IPS-15b (cell line): Measurements from ENCODE around the gene ANXA3.

Source experiments
- H3K27me3 ChIP-seq: one replicate; pipeline ENCODE4 v1.6.1; 2013; ENCODE audit warnings: low read length; ENCODE audit not compliant: control insufficient read depth, insufficient read depth
- H3K36me3 ChIP-seq: one replicate; pipeline ENCODE4 v1.6.1; 2013; ENCODE audit warnings: low read length; ENCODE audit not compliant: control insufficient read depth, insufficient read depth
- H3K4me1 ChIP-seq: one replicate; pipeline ENCODE4 v1.6.1; 2013; ENCODE audit warnings: mild to moderate bottlenecking, low read length; ENCODE audit not compliant: control insufficient read depth, insufficient read depth
- H3K4me3 ChIP-seq: one replicate; pipeline ENCODE4 v1.5.1; 2013; ENCODE audit warnings: low read depth, low read length
- H3K9ac ChIP-seq: one replicate; pipeline ENCODE4 v1.6.1; 2013; ENCODE audit warnings: low read depth, mild to moderate bottlenecking, low read length
- H3K9me3 ChIP-seq: one replicate; pipeline ENCODE4 v1.6.1; 2013; ENCODE audit warnings: mild to moderate bottlenecking, low read length; ENCODE audit not compliant: control insufficient read depth, insufficient read depth

The ANXA3 gene

GRCh38 chr4:78642934-78643333 is 91.4 kb downstream of the ANXA3 start:
- Histone ChIP-seq H3K27me3 (no peaks in the 10 kb centered on the region), H3K9me3 (no peaks in the 10 kb centered on the region), H3K36me3 (no peaks in the 10 kb centered on the region), H3K4me1 (no peaks in the 10 kb centered on the region), H3K4me3 (no peak overlapping the region), H3K9ac (no peak overlapping the region)

GRCh38 chr4:78644063-78644691 is 92.6 kb downstream of the ANXA3 start:
- Histone ChIP-seq H3K4me1 (no peaks in the 10 kb centered on the region), H3K36me3 (no peaks in the 10 kb centered on the region), H3K9me3 (no peaks in the 10 kb centered on the region), H3K9ac (no peak overlapping the region), H3K27me3 (no peaks in the 10 kb centered on the region), H3K4me3 (no peak overlapping the region)

GRCh38 chr4:78644744-78645330 is 93.3 kb downstream of the ANXA3 start:
- H3K27me3 ChIP-seq: no peaks in the 10 kb centered on the region
- H3K4me1 ChIP-seq: no peaks in the 10 kb centered on the region
- no peaks in the 10 kb centered on the region for H3K9me3 ChIP-seq
- no peaks in the 10 kb centered on the region for H3K36me3 ChIP-seq
- H3K9ac ChIP-seq: no peak overlapping the region
- H3K4me3 ChIP-seq: no peak overlapping the region

- Histone ChIP-seq H3K27me3 (no peaks in the 10 kb centered on the region), H3K4me3 (no peak overlapping the region), H3K36me3 (no peaks in the 10 kb centered on the region), H3K9me3 (no peaks in the 10 kb centered on the region), H3K9ac (no peak overlapping the region), H3K4me1 (no peaks in the 10 kb centered on the region)
Observed at GRCh38 chr4:78645853-78646757, 94.5 kb downstream of the ANXA3 start.

- Histone ChIP-seq H3K27me3 (no peaks in the 10 kb centered on the region), H3K9ac (no peak overlapping the region), H3K9me3 (no peaks in the 10 kb centered on the region), H3K4me3 (no peak overlapping the region), H3K36me3 (no peaks in the 10 kb centered on the region), H3K4me1 (no peaks in the 10 kb centered on the region)
Observed at GRCh38 chr4:78647272-78647671, 95.7 kb downstream of the ANXA3 start.

GRCh38 chr4:78648640-78649363 is 97.2 kb downstream of the ANXA3 start:
- H3K27me3 ChIP-seq: no peaks in the 10 kb centered on the region
- H3K36me3 ChIP-seq: no peaks in the 10 kb centered on the region
- no peak overlapping the region for H3K4me3 ChIP-seq
- H3K9me3 ChIP-seq: no peaks in the 10 kb centered on the region
- H3K4me1 ChIP-seq: no peaks in the 10 kb centered on the region
- H3K9ac ChIP-seq: no peak overlapping the region

GRCh38 chr4:78650106-78651024 is 98.8 kb downstream of the ANXA3 start:
- H3K27me3 ChIP-seq: no peaks in the 10 kb centered on the region
- no peak overlapping the region for H3K4me3 ChIP-seq
- H3K36me3 ChIP-seq: no peaks in the 10 kb centered on the region
- H3K4me1 ChIP-seq: no peaks in the 10 kb centered on the region
- H3K9me3 ChIP-seq: no peaks in the 10 kb centered on the region
- no peak overlapping the region for H3K9ac ChIP-seq

GRCh38 chr4:78651250-78651860 is 99.8 kb downstream of the ANXA3 start:
- H3K27me3 ChIP-seq: no peaks in the 10 kb centered on the region
- no peaks in the 10 kb centered on the region for H3K9me3 ChIP-seq
- no peaks in the 10 kb centered on the region for H3K36me3 ChIP-seq
- H3K9ac ChIP-seq: no peak overlapping the region
- no peak overlapping the region for H3K4me3 ChIP-seq
- no peaks in the 10 kb centered on the region for H3K4me1 ChIP-seq

GRCh38 chr4:78652282-78652876 is 100.8 kb downstream of the ANXA3 start:
- H3K27me3 ChIP-seq: no peaks in the 10 kb centered on the region

GRCh38 chr4:78653655-78654054 is 102.1 kb downstream of the ANXA3 start:
- no peaks in the 10 kb centered on the region for H3K36me3 ChIP-seq
- no peaks in the 10 kb centered on the region for H3K4me1 ChIP-seq
- H3K9me3 ChIP-seq: no peaks in the 10 kb centered on the region
- H3K4me3 ChIP-seq: no peak overlapping the region
- H3K9ac ChIP-seq: no peak overlapping the region
- no peaks in the 10 kb centered on the region for H3K27me3 ChIP-seq

More at GRCh38 chr4:78652282-78652876, 100.8 kb downstream of the ANXA3 start:
- H3K4me1 ChIP-seq: no peaks in the 10 kb centered on the region
- no peaks in the 10 kb centered on the region for H3K36me3 ChIP-seq
- H3K9ac ChIP-seq: no peak overlapping the region
- H3K4me3 ChIP-seq: no peak overlapping the region
- no peaks in the 10 kb centered on the region for H3K9me3 ChIP-seq
